Measurements from ENCODE around the gene WWC2. TPM values are rescaled to one million over a fixed set of nuclear protein-coding genes. Genes with fewer than 3 reads are reported as not detected.

Gene WWC2
- total RNA-seq, 1 experiment from 2014 or later: 126 TPM

- TF ChIP-seq PRDM15 (CRISPR knock-in tag; IDR thresholded peaks at IDR 0.05) (no peak), ATF6 (CRISPR knock-in tag; IDR thresholded peaks at IDR 0.05) (no peak), GTF2I (CRISPR knock-in tag; conservative IDR thresholded peaks at IDR 0.05) (no peak), TCF7 (CRISPR knock-in tag; IDR thresholded peaks at IDR 0.05; ENCODE audit: low read depth) (no peak), GRHL2 (CRISPR knock-in tag; IDR thresholded peaks at IDR 0.05; ENCODE audit: insufficient replicate concordance, severe bottlenecking) (no peak), SMAD4 (CRISPR knock-in tag; IDR thresholded peaks at IDR 0.05) (no peak), IRF1 (CRISPR knock-in tag; IDR thresholded peaks at IDR 0.05) (no peak), PRRX2 (CRISPR knock-in tag; IDR thresholded peaks at IDR 0.05) (no peak)
- TF ChIP-seq, protein P1, sequence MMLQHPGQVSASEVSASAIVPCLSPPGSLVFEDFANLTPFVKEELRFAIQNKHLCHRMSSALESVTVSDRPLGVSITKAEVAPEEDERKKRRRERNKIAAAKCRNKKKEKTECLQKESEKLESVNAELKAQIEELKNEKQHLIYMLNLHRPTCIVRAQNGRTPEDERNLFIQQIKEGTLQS (CRISPR knock-in tag; conservative IDR thresholded peaks at IDR 0.05): no peak
Measured at GRCh38 chr4:183181081-183181480, 82.0 kb downstream of the WWC2 start (continued).

DNA sequence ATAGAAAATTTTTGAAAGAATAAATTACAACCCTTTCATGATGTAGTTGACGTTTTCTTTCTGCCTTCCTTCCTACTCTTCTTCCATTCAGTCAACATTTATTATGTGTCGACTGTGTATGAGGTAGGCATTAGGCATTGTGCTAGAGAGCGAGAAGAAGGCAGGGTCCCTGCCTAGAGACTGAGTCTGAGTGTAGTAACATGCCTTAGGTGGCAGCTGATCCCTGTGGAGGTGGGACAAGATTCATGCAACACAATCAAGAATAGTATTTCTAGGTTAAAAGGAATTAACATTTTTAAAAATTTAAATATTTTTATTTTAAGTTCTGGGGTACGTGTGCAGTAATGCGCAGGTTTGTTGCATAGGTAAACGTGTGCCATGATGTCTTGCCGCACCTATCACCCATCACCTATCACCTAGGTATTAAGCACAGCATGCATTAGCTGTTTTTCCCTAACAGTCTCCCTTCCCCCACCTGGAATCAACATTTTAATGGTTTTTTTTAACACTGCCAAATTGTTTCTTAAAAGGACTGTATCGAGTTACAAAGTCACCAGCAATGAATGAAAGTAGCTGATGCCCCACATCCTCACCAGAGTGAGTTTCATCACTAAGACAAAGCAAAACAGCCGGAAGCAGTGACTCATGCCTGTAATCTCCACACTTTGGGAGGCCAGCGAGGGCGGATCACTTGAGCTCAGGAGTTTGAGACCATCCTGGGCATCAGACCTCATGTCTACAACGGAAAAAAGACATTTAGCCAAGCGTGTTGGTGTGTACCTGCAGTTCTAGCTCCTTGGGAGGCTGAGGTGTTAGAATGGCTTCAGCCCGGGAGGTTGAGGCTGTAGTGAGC lies 84.0 kb downstream of the WWC2 start:
- Mint-ChIP-seq H3K36me3 (peaks cover 8% of the 10 kb centered on the region), H3K27me3 (ENCODE audit: low read depth) (no peaks in the 10 kb centered on the region), H3K9me3 (peaks cover 9% of the 10 kb centered on the region), H3K4me3 (peak overlapping the region; percentile 57), H3K27ac (peak overlapping the region; percentile 99), H3K4me1 (peaks cover 79% of the 10 kb centered on the region)
- POLR2A ChIA-PET: interaction anchor here (0.6 to 3.6 kb wide), 2 partner anchors 86 to 172 kb away, joined by 3 to 38 read pairs; partner anchors contain the start of gene WWC2
- peak; percentile 76 for DNase-seq (ENCODE audit: low spot score)
- ATAC-seq: peak; percentile 92
- CTCF ChIA-PET: interaction anchor here (0.7 to 1.3 kb wide), 7 partner anchors 33 to 169 kb away, joined by 3 to 9 read pairs (median 3); no protein-coding TSS in a partner anchor
- TF ChIP-seq FOXP1 (CRISPR knock-in tag; IDR thresholded peaks at IDR 0.05; ENCODE audit: borderline replicate concordance) (0 out of 2 replicates have a peak, but pooled peaks have one; percentile 21), CREM (CRISPR knock-in tag; IDR thresholded peaks at IDR 0.05) (no peak), SMAD3 (CRISPR knock-in tag; IDR thresholded peaks at IDR 0.05; ENCODE audit: borderline replicate concordance) (0 out of 2 replicates have a peak, but pooled peaks have one; percentile 25), SP1 (CRISPR knock-in tag; conservative IDR thresholded peaks at IDR 0.05) (0 out of 2 replicates have a peak, but pooled peaks have one; percentile 23), MYBL2 (CRISPR knock-in tag; IDR thresholded peaks at IDR 0.05) (peak; percentile 50; the same call in 1 of the 2 replicates), ZNF281 (CRISPR knock-in tag; IDR thresholded peaks at IDR 0.05) (peak; percentile 92), ZBTB21 (CRISPR knock-in tag; IDR thresholded peaks at IDR 0.05; ENCODE audit: borderline replicate concordance) (no peak), AR (CRISPR knock-in tag; IDR thresholded peaks at IDR 0.05) (no peak), FOXK1 (CRISPR knock-in tag; IDR thresholded peaks at IDR 0.05) (peak; percentile 85)
- TF ChIP-seq, protein P1 (CRISPR knock-in tag; conservative IDR thresholded peaks at IDR 0.05): peak; percentile 91; the same call in 1 of the 2 replicates
- TF ChIP-seq, protein P2, sequence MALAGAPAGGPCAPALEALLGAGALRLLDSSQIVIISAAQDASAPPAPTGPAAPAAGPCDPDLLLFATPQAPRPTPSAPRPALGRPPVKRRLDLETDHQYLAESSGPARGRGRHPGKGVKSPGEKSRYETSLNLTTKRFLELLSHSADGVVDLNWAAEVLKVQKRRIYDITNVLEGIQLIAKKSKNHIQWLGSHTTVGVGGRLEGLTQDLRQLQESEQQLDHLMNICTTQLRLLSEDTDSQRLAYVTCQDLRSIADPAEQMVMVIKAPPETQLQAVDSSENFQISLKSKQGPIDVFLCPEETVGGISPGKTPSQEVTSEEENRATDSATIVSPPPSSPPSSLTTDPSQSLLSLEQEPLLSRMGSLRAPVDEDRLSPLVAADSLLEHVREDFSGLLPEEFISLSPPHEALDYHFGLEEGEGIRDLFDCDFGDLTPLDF (CRISPR knock-in tag; IDR thresholded peaks at IDR 0.05): no peak
